ENCODE results near the gene PALD1. TPM values are rescaled to one million over a fixed set of nuclear protein-coding genes. Genes with fewer than 3 reads are reported as not detected.

PALD1 gene
- total and polyA plus RNA-seq, 2 donors (not counting 1 experiment from before 2014, with no cell fraction given), result 0.09 to 0.33 TPM

DNA sequence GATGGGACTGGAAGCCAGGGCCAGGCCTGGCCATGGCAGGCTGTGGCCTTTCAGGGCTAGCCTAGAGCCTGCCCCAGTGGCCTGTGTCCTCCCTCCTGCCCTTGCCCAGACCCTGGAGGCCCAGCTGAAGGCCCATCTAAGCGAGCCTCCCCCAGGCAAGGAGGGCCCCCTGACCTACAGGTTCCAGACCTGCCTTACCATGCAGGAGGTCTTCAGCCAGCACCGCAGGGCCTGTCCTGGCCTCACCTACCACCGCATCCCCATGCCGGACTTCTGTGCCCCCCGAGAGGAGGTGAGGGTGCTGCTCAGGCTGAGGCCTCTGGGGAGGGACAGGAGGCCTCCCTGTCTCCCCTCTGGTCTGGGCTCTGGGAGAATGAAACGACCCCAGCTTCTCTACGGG lies 60.9 kb downstream of the PALD1 start:
- Histone ChIP-seq H3K4me1 (ENCODE audit: control insufficient read depth, extremely low read depth, insufficient read depth, low read length) (no peaks in the 10 kb centered on the region), H3K9me3 (ENCODE audit: control insufficient read depth, insufficient read depth, low read depth, low read length) (no peaks in the 10 kb centered on the region), H2AFZ (ENCODE audit: low read length) (no peak overlapping the region), H3K79me2 (ENCODE audit: control insufficient read depth, insufficient read depth, low read length) (no peaks in the 10 kb centered on the region), H3K27me3 (ENCODE audit: control insufficient read depth, insufficient read depth, low read length) (peaks cover 5% of the 10 kb centered on the region), H3K27ac (ENCODE audit: insufficient read depth, low read length) (no peak overlapping the region), H4K20me1 (ENCODE audit: control insufficient read depth, extremely low read depth, insufficient read depth, low read length) (no peaks in the 10 kb centered on the region), H3K4me3 (replicated peaks in 1 of 4; ENCODE audit: control extremely low read depth in 1 of 4, insufficient read depth in 1 of 4, low read depth in 3 of 4, low read length in 4 of 4) (no peak overlapping the region), H3K36me3 (ENCODE audit: control insufficient read depth, insufficient read depth, low read length) (no peaks in the 10 kb centered on the region), H3K9ac (ENCODE audit: insufficient read depth, low read length) (no peak overlapping the region), H3K4me2 (ENCODE audit: extremely low read depth, insufficient read depth, low read length) (no peak overlapping the region)
- no peak for TF ChIP-seq EZH2 (IDR thresholded peaks at IDR 0.05; ENCODE audit: low read length, missing control alignments)
- TF ChIP-seq, protein P1, sequence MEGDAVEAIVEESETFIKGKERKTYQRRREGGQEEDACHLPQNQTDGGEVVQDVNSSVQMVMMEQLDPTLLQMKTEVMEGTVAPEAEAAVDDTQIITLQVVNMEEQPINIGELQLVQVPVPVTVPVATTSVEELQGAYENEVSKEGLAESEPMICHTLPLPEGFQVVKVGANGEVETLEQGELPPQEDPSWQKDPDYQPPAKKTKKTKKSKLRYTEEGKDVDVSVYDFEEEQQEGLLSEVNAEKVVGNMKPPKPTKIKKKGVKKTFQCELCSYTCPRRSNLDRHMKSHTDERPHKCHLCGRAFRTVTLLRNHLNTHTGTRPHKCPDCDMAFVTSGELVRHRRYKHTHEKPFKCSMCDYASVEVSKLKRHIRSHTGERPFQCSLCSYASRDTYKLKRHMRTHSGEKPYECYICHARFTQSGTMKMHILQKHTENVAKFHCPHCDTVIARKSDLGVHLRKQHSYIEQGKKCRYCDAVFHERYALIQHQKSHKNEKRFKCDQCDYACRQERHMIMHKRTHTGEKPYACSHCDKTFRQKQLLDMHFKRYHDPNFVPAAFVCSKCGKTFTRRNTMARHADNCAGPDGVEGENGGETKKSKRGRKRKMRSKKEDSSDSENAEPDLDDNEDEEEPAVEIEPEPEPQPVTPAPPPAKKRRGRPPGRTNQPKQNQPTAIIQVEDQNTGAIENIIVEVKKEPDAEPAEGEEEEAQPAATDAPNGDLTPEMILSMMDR (conservative IDR thresholded peaks at IDR 0.05 in 1 of 2, IDR thresholded peaks at IDR 0.05 in 1 of 2; ENCODE audit: low read depth in 1 of 2, low read length in 2 of 2), result no peak
- no peak for DNase-seq (ENCODE audit: low read depth in 2 of 2)

DNA sequence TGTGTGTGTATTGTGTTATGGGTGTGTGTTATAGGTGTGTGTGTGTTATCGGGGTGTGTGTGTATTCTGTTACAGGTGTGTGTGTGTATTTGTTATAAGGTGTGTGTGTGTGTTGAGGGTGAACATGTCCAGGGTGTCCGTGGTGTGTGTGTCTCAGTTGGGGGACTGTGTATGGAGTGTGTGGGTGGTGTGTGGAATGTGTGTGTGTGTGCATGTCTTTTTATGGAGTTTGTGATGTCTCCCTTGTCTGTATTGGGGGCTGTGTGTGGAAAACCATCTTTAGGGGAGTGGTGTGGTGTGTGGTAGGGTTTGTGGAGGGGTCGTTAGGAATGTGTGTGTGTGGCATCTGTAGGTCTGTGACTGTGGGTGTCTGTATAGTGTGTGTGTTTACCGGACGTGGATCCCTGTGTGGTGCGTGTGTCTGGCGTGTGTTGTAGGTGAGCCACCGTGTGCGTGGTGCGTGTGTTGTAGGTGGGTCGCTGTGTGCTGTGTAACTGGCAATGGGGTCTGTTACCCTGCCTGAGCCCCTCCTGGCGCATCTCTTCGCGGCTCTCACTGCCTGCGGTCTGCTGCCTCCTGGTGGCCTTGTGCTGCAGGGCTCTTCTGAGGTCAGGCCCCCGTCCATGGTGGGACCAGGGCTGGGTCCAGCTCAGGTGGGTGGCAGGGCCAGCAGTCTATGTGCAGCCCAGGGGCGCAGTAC lies 61.7 kb downstream of the PALD1 start:
- TF ChIP-seq, protein P1 (conservative IDR thresholded peaks at IDR 0.05 in 1 of 2, IDR thresholded peaks at IDR 0.05 in 1 of 2; ENCODE audit: low read depth in 1 of 2, low read length in 2 of 2), result peak; percentile 76 to 86
- no peak for TF ChIP-seq EZH2 (IDR thresholded peaks at IDR 0.05; ENCODE audit: low read length, missing control alignments)
- H3K79me2 ChIP-seq (ENCODE audit: control insufficient read depth, insufficient read depth, low read length), result no peaks in the 10 kb centered on the region

DNA sequence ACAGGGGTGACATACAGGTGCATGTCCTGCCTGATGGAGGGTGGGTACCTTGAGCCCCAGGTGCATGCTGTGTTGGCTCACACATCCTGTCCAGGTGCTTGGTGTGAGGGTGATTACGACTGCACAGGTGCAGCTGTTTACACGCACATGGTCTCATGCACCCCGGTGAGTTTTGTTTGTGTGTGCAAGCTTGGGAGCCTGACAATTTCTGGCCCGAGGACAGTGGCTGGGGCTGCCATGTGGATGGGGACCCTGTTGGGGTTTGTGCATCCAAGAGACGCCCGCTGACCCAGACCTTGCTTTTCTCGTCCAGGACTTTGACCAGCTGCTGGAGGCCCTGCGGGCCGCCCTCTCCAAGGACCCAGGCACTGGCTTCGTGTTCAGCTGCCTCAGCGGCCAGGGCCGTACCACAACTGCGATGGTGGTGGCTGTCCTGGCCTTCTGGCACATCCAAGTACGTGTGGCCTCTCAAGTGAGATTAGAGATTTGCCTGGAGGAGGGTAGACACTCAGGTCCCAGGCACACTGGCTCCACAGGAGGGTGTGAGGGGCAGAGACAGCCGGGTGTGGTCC lies 62.3 kb downstream of the PALD1 start:
- Histone ChIP-seq H3K79me2 (ENCODE audit: control insufficient read depth, insufficient read depth, low read length) (no peaks in the 10 kb centered on the region), H3K9ac (ENCODE audit: insufficient read depth, low read length) (no peak overlapping the region), H3K4me2 (ENCODE audit: extremely low read depth, insufficient read depth, low read length) (no peak overlapping the region), H3K9me3 (ENCODE audit: control insufficient read depth, insufficient read depth, low read depth, low read length) (no peaks in the 10 kb centered on the region), H4K20me1 (ENCODE audit: control insufficient read depth, extremely low read depth, insufficient read depth, low read length) (no peaks in the 10 kb centered on the region), H3K4me3 (replicated peaks in 1 of 4; ENCODE audit: control extremely low read depth in 1 of 4, insufficient read depth in 1 of 4, low read depth in 3 of 4, low read length in 4 of 4) (no peak overlapping the region), H2AFZ (ENCODE audit: low read length) (no peak overlapping the region), H3K27ac (ENCODE audit: insufficient read depth, low read length) (no peak overlapping the region), H3K27me3 (ENCODE audit: control insufficient read depth, insufficient read depth, low read length) (peaks cover 5% of the 10 kb centered on the region), H3K36me3 (ENCODE audit: control insufficient read depth, insufficient read depth, low read length) (no peaks in the 10 kb centered on the region), H3K4me1 (ENCODE audit: control insufficient read depth, extremely low read depth, insufficient read depth, low read length) (no peaks in the 10 kb centered on the region)
- TF ChIP-seq, protein P1 (conservative IDR thresholded peaks at IDR 0.05 in 1 of 2, IDR thresholded peaks at IDR 0.05 in 1 of 2; ENCODE audit: low read depth in 1 of 2, low read length in 2 of 2), result no peak
- no peak for TF ChIP-seq EZH2 (IDR thresholded peaks at IDR 0.05; ENCODE audit: low read length, missing control alignments)
- no peak for DNase-seq (ENCODE audit: low read depth in 2 of 2)

More for the DNA sequence above, 61.7 kb downstream of the PALD1 start:
- no peaks in the 10 kb centered on the region for H3K4me1 ChIP-seq (ENCODE audit: control insufficient read depth, extremely low read depth, insufficient read depth, low read length)
- H3K27me3 ChIP-seq (ENCODE audit: control insufficient read depth, insufficient read depth, low read length), result peaks cover 5% of the 10 kb centered on the region
- no peak overlapping the region for H2AFZ ChIP-seq (ENCODE audit: low read length)
- no peak overlapping the region for H3K4me3 ChIP-seq (replicated peaks in 1 of 4; ENCODE audit: control extremely low read depth in 1 of 4, insufficient read depth in 1 of 4, low read depth in 3 of 4, low read length in 4 of 4)
- DNase-seq (ENCODE audit: low read depth in 2 of 2), result peak in 1 of 2 donors; percentile 20
- no peak overlapping the region for H3K9ac ChIP-seq (ENCODE audit: insufficient read depth, low read length)
- no peaks in the 10 kb centered on the region for H3K36me3 ChIP-seq (ENCODE audit: control insufficient read depth, insufficient read depth, low read length)
- H3K27ac ChIP-seq (ENCODE audit: insufficient read depth, low read length), result no peak overlapping the region
- no peaks in the 10 kb centered on the region for H4K20me1 ChIP-seq (ENCODE audit: control insufficient read depth, extremely low read depth, insufficient read depth, low read length)
- no peaks in the 10 kb centered on the region for H3K9me3 ChIP-seq (ENCODE audit: control insufficient read depth, insufficient read depth, low read depth, low read length)
- no peak overlapping the region for H3K4me2 ChIP-seq (ENCODE audit: extremely low read depth, insufficient read depth, low read length)

Data from fibroblast of lung (primary cell).